Tibial nerve (tissue), 4 donors: ENCODE measurements around the gene ASPSCR1. TPM values are rescaled to one million over a fixed set of nuclear protein-coding genes. Genes with fewer than 3 reads are reported as not detected.

Source experiments
- DNase-seq, 2 donors: peaks; one replicate each; pipeline ENCODE4 v3.0.0-alpha.2; 2019; ENCODE audit warnings: low spot score in 2 of 2
- H3K27ac ChIP-seq, 4 donors: fragments of 200-600 bp; sonication (generic) in 3 of 4; one replicate each; pipeline ENCODE4 v1.5.1; 2017 to 2019; ENCODE audit warnings: mild to moderate bottlenecking in 1 of 4
- H3K27me3 ChIP-seq, 2 donors: fragments of 200-600 bp; sonication (generic) in 1 of 2; one replicate each; pipeline versions ENCODE4 v1.5.1 to v1.6.0; 2017 to 2019
- H3K36me3 ChIP-seq, 3 donors: fragments of 200-600 bp; sonication (generic); one replicate each; pipeline ENCODE4 v1.5.1; 2018 to 2019
- H3K4me1 ChIP-seq, 4 donors: fragments of 200-600 bp; sonication (generic) in 3 of 4; one replicate each; pipeline ENCODE4 v1.5.1; 2017 to 2019
- H3K4me3 ChIP-seq, 4 donors: fragments of 200-600 bp; sonication (generic) in 3 of 4; one replicate each; pipeline ENCODE4 v1.5.1; 2017 to 2019; ENCODE audit warnings: mild to moderate bottlenecking in 1 of 4, moderate library complexity in 1 of 4
- H3K9me3 ChIP-seq, 4 donors: fragments of 200-600 bp; sonication (generic) in 3 of 4; one replicate each; pipeline ENCODE4 v1.5.1; 2017 to 2019
- EP300 ChIP-seq, 2 donors: sonication (generic); formaldehyde crosslinking; IDR thresholded peaks; one replicate each; pipeline ENCODE4 v1.6.1; 2017; ENCODE audit warnings: antibody characterized with exemption in 2 of 2, mild to moderate bottlenecking in 1 of 2
- POLR2A ChIP-seq, 2 donors: fragments of 450-650 bp; IDR thresholded peaks; one replicate each; pipeline ENCODE4 v1.6.1; 2017; ENCODE audit warnings: antibody characterized with exemption in 2 of 2, mild to moderate bottlenecking in 2 of 2, moderate library complexity in 2 of 2
- WGBS, 2 donors: methylation state at CpG; one replicate each; pipeline ENCODE4 v1.1.5; 2018; 5-methylcytosine and 5-hydroxymethylcytosine counted together
- total RNA-seq, 4 donors: library from RNA; depleted of rRNA; stranded (reverse); fragments of >200 nt; gene quantifications; one replicate each; pipeline ENCODE4 v1.1.0, GENCODE V29; 2016
- TF ChIP-seq, protein P1 (sequence below), 5 experiments: fragments of 200-600 bp in 3 of 5; fragments of 450-650 bp in 2 of 5; sonication (generic) in 3 of 5; IDR thresholded peaks; one replicate each; pipeline ENCODE4 v1.5.1; 2016 to 2019; ENCODE audit warnings: antibody characterized with exemption in 5 of 5, mild to moderate bottlenecking in 3 of 5, moderate library complexity in 2 of 5

Gene ASPSCR1
- total RNA-seq, 4 donors from 2014 or later: 32.9 to 82.8 (median 55.6) TPM

DNA sequence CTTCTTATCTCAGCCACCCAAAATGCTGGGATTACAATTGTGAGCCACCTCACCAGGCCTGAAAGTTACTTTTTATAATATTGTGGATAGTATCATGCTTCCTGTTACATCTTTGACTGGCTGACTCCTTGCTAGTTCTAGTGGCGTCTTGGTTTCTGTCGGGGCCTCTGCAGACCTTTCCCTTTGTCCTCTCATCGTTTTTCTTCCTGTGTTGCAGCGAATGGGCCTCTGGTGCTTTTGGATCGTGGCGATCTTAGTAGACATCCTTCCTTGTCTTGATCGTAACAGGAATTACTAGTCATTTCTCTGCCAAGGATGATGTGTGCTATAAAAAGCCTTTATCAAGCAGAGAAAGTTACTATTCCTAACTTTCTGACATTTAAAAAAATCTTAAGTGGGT, 20.8 kb downstream of the ASPSCR1 start:
- no peak overlapping the region for H3K27ac ChIP-seq
- no peaks in the 10 kb centered on the region for H3K9me3 ChIP-seq
- 77 to 83% methylated on average over 7 of the region's 7 CpGs for WGBS, 2 donors
- peaks cover 0 to 32% (median 15%) of the 10 kb centered on the region in 4 donors for H3K4me1 ChIP-seq
- no peak for DNase-seq
- H3K4me3 ChIP-seq: no peak overlapping the region
- TF ChIP-seq EP300 (IDR thresholded peaks at IDR 0.05): no peak
- TF ChIP-seq, protein P1, sequence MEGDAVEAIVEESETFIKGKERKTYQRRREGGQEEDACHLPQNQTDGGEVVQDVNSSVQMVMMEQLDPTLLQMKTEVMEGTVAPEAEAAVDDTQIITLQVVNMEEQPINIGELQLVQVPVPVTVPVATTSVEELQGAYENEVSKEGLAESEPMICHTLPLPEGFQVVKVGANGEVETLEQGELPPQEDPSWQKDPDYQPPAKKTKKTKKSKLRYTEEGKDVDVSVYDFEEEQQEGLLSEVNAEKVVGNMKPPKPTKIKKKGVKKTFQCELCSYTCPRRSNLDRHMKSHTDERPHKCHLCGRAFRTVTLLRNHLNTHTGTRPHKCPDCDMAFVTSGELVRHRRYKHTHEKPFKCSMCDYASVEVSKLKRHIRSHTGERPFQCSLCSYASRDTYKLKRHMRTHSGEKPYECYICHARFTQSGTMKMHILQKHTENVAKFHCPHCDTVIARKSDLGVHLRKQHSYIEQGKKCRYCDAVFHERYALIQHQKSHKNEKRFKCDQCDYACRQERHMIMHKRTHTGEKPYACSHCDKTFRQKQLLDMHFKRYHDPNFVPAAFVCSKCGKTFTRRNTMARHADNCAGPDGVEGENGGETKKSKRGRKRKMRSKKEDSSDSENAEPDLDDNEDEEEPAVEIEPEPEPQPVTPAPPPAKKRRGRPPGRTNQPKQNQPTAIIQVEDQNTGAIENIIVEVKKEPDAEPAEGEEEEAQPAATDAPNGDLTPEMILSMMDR (IDR thresholded peaks at IDR 0.05): no peak
- TF ChIP-seq POLR2A (IDR thresholded peaks at IDR 0.05): no peak
- peaks cover 0 to 20% (median 0%) of the 10 kb centered on the region in 3 donors for H3K36me3 ChIP-seq
- H3K27me3 ChIP-seq: no peaks in the 10 kb centered on the region

DNA sequence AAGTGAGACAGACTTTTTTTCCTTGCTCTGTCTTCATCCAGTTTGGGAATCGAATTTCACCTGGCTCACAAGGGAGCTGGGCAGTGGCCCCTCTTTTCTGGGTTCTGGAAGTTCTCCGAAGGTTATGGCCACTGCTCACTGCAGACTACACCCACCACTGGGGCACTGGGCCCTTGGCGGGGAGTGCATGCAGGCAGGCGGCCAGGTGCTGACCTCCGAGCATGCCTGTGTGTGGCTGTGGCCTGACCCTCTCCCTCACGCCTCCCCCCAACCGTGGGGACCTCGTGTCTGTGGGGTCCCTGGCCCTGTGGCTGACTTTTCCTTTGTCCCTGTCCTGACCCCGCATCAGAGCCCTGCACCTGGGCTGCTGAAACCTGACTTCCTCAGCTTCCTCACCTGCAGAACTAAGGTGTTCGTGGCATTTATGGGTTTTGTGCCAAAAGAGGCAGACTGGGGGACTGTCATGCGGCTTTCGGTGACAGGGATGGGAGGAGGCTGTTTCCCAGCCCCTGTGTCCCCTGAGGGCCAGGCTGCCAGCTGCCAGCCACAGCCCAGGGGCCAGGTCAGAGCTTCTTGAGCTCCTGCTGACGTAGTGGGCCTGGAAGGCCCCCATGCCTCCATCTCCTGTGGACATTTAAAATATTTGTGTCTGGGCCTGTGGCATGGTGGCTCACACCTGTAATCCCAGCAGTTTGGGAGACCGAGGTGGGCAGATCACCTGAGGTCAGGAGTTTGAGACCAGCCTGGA, 21.4 kb downstream of the ASPSCR1 start:
- Histone ChIP-seq H3K36me3 (peaks cover 0 to 20% (median 0%) of the 10 kb centered on the region in 3 donors), H3K9me3 (no peaks in the 10 kb centered on the region), H3K4me1 (peaks cover 0 to 33% (median 20%) of the 10 kb centered on the region in 4 donors), H3K27me3 (no peaks in the 10 kb centered on the region), H3K27ac (no peak overlapping the region), H3K4me3 (no peak overlapping the region)
- 78 to 80% methylated on average over 13 to 14 of the region's 14 CpGs for WGBS, 2 donors
- no peak for DNase-seq
- TF ChIP-seq, protein P1 (IDR thresholded peaks at IDR 0.05): no peak
- TF ChIP-seq POLR2A (IDR thresholded peaks at IDR 0.05) (no peak), EP300 (IDR thresholded peaks at IDR 0.05) (no peak)

DNA sequence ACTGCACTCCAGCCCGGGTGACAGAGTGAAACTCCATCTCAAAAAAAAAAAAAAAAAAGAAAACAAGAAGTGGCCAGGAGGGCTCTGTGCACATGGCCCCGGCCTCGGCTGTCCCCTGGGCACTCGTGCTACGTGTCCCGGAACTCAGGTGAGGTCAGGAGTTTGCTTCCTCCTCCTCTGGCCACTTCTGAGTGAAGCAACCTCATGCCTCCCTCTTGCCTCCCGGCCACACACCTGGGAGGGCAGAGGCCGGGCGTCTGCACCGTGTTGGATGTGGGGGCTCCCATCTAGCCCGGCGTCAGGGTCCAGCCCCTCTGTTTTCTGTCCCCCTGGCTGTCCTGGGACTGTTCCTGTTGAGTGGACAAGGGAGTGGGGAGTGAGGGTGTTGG, 22.2 kb downstream of the ASPSCR1 start:
- H3K4me3 ChIP-seq: no peak overlapping the region
- no peak for TF ChIP-seq POLR2A (IDR thresholded peaks at IDR 0.05)
- TF ChIP-seq, protein P1 (IDR thresholded peaks at IDR 0.05): no peak
- no peak for TF ChIP-seq EP300 (IDR thresholded peaks at IDR 0.05)
- no peaks in the 10 kb centered on the region for H3K9me3 ChIP-seq
- WGBS, 2 donors: 86 to 90% methylated on average over 11 to 12 of the region's 12 CpGs
- peaks cover 0 to 33% (median 20%) of the 10 kb centered on the region in 4 donors for H3K4me1 ChIP-seq
- no peak for DNase-seq
- no peaks in the 10 kb centered on the region for H3K27me3 ChIP-seq
- no peak overlapping the region for H3K27ac ChIP-seq
- peaks cover 0 to 20% (median 0%) of the 10 kb centered on the region in 3 donors for H3K36me3 ChIP-seq

DNA sequence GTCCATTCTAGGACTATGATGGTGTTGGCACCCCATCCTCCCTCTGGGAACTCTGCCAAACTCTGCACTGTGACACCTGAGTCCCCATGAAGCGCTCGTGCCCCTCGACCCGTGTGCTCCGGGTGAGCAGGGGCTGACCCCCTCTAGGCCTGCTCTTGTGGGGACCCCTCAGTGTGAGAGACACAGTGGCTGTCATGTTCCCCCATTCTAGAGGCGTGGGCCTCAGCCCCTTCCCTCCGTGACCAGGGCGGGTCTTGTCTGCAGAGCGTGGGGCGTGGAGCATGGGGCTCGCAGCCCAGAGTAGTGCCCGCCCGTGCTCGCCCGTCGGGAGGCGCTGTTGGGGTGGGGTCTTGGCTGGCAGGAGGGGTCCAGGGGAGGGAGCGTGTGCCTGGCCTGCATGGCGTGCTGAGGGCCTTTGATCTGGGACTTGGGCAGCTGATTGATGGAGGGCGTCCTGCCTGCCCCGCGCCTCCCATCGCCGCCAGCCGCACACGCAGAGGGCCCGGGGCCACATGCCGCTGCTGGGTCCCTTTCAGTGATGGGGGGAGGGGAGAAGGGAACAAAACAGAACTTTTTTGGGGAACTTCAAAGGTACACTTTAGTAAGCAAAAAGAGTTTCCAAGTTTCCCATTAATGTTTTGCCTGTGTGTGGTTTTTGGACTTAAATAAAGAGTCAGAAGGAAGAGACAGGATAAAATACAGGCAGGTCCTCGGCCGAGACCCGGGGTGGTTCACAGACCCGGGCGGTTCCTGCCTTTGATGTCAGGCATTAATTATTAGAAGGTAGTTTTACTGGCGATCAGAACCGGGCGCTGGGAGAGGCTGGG, 22.8 kb downstream of the ASPSCR1 start:
- Histone ChIP-seq H3K36me3 (peaks cover 0 to 20% (median 0%) of the 10 kb centered on the region in 3 donors), H3K4me1 (peaks cover 0 to 32% (median 16%) of the 10 kb centered on the region in 4 donors), H3K27ac (no peak overlapping the region), H3K9me3 (no peaks in the 10 kb centered on the region), H3K27me3 (no peaks in the 10 kb centered on the region), H3K4me3 (no peak overlapping the region)
- WGBS, 2 donors: 78 to 79% methylated on average over 33 to 36 of the region's 36 CpGs
- DNase-seq: no peak
- no peak for TF ChIP-seq POLR2A (IDR thresholded peaks at IDR 0.05)
- TF ChIP-seq EP300 (IDR thresholded peaks at IDR 0.05): no peak
- TF ChIP-seq, protein P1 (IDR thresholded peaks at IDR 0.05): no peak
